Endodermal cell (in vitro differentiated cells): Measurements from ENCODE around the gene REC8. TPM values are rescaled to one million over a fixed set of nuclear protein-coding genes. Genes with fewer than 3 reads are reported as not detected.

Source experiments
- DNase-seq: peaks from one replicate; pipeline ENCODE4 v3.0.0-alpha.2; 2017
- H3K27ac ChIP-seq: 2 replicates; pipeline ENCODE4 v1.5.1; 2013; ENCODE audit warnings: mild to moderate bottlenecking, low read depth, low read length, moderate library complexity
- H3K27me3 ChIP-seq: 2 replicates; pipeline ENCODE4 v1.6.1; 2013; ENCODE audit warnings: mild to moderate bottlenecking, low read length, moderate library complexity; ENCODE audit not compliant: insufficient read depth, control insufficient read depth, poor library complexity, severe bottlenecking
- H3K36me3 ChIP-seq: 2 replicates; pipeline ENCODE4 v1.7.0; 2013; ENCODE audit warnings: mild to moderate bottlenecking, low read length, moderate library complexity; ENCODE audit not compliant: control insufficient read depth, insufficient read depth
- H3K4me1 ChIP-seq: one replicate; pipeline ENCODE4 v1.7.0; 2013; ENCODE audit warnings: low read length; ENCODE audit not compliant: control insufficient read depth, insufficient read depth
- H3K4me3 ChIP-seq: 2 replicates; pipeline ENCODE4 v1.5.1; 2013; ENCODE audit warnings: mild to moderate bottlenecking, low read length, moderate library complexity
- H3K9ac ChIP-seq: 2 replicates; pipeline ENCODE4 v1.6.1; 2013; ENCODE audit warnings: mild to moderate bottlenecking, low read length, moderate library complexity; ENCODE audit not compliant: poor library complexity, severe bottlenecking; ENCODE audit errors: extremely low read depth
- H3K9me3 ChIP-seq: 2 replicates; pipeline ENCODE4 v1.6.1; 2013; ENCODE audit warnings: mild to moderate bottlenecking, low read length, moderate library complexity; ENCODE audit not compliant: control insufficient read depth
- H3K27ac Mint-ChIP-seq: 2 replicates; pipeline ENCODE4 v1.8.0; 2020; ENCODE audit warnings: mixed read lengths
- H3K27me3 Mint-ChIP-seq: 2 replicates; pipeline ENCODE4 v1.8.0; 2021; ENCODE audit warnings: mild to moderate bottlenecking, mixed read lengths; ENCODE audit not compliant: insufficient read depth
- H3K36me3 Mint-ChIP-seq: 2 replicates; pipeline ENCODE4 v1.8.0; 2020; ENCODE audit warnings: low read depth, mixed read lengths
- H3K4me1 Mint-ChIP-seq: 2 replicates; pipeline ENCODE4 v1.8.0; 2020; ENCODE audit warnings: mixed read lengths
- H3K4me3 Mint-ChIP-seq: 2 replicates; pipeline ENCODE4 v1.8.0; 2020; ENCODE audit warnings: mild to moderate bottlenecking, moderate library complexity, mixed read lengths
- H3K9me3 Mint-ChIP-seq: 2 replicates; pipeline ENCODE4 v1.8.0; 2020; ENCODE audit warnings: mild to moderate bottlenecking, mixed read lengths
- WGBS, 2 experiments: methylation state at CpG; one replicate each; pipeline versions ENCODE4 v1.1.5 to v1.1.7; 2013; ENCODE audit warnings: missing lambda C conversion rate in 2 of 2, mixed read lengths in 1 of 2; ENCODE audit not compliant: insufficient coverage in 1 of 2, insufficient read length in 1 of 2; 5-methylcytosine and 5-hydroxymethylcytosine counted together
- total RNA-seq, 2 donors: library from RNA; stranded (reverse); fragmentation: NEBNext Ultra II Directional in 1 of 2; extraction: Animal tissue kit (Norgen Biotek cat#: 25700) in 1 of 2; gene quantifications; 2 replicates in 1 of 2; 3 replicates in 1 of 2; pipeline ENCODE4 v1.2.1, GENCODE V29; 2021
- TF ChIP-seq, protein P1 (sequence below): fragments of 200-600 bp; sonication (generic); conservative IDR thresholded peaks from 2 replicates; pipeline ENCODE4 v1.5.0; 2021; ENCODE audit warnings: antibody characterized with exemption, mild to moderate bottlenecking

REC8 gene
- total RNA-seq, 2 donors from 2014 or later: 60.3 to 98.3 TPM

DNA sequence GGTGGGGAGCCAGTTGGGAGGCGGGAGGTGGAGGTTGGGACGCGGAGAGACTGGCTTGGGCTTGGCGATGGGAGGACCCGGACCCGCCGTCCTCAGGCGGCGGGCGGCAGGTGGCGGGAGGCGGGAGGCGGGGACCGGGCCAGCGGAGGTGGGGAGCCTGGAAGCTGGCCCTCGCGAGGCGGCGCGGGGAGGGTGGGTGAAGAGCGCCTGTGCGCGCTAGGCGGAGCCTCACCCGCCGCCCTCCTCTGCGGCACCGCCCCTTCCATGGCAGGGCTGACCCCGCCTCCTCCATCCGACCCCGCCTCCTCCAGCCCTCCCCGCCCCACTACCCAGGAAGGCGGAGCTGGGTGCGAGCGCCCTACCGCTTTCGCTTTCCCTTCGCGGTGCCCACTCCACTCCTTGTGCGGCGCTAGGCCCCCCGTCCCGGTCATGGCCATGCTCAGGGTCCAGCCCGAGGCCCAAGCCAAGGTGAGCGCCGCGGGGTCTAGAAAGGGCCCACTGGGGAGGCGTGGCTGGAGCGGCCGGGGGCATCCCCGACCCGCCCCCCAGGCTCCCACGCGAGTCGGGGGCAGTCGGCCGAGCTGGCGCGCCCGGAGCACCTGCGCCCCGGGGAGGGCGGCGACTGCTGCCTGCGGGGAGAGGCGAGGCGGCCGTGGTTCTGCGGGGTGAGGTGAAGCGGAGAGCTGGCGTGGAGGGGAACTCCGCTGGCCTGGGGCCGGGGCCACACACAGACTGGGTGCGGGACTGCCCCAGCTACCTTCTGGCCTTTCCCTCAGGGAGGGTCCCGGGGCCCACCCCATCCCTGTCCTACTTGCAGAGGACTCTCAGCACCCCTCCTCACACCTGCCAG is 35.8 kb upstream of the REC8 start, which contains the start of gene PSME1:
Gene PSME1 (plus strand): TSS at position 361 of the 850 bp plus-strand sequence. CDS start 69 bp downstream, at position 430.
- WGBS, 2 experiments: 3 to 5% methylated on average over 13 to 75 of the region's 75 CpGs
- Histone ChIP-seq H3K36me3 (peaks cover 23% of the 10 kb centered on the region), H3K9ac (peak within 1 kb of the TSS; percentile 25), H3K4me3 (peak within 1 kb of the TSS; percentile 82), H3K9me3 (no peaks in the 10 kb centered on the region), H3K27ac (no peak within 1 kb of the TSS), H3K4me1 (no peaks in the 10 kb centered on the region), H3K27me3 (no peaks in the 10 kb centered on the region)
- TF ChIP-seq, protein P1, sequence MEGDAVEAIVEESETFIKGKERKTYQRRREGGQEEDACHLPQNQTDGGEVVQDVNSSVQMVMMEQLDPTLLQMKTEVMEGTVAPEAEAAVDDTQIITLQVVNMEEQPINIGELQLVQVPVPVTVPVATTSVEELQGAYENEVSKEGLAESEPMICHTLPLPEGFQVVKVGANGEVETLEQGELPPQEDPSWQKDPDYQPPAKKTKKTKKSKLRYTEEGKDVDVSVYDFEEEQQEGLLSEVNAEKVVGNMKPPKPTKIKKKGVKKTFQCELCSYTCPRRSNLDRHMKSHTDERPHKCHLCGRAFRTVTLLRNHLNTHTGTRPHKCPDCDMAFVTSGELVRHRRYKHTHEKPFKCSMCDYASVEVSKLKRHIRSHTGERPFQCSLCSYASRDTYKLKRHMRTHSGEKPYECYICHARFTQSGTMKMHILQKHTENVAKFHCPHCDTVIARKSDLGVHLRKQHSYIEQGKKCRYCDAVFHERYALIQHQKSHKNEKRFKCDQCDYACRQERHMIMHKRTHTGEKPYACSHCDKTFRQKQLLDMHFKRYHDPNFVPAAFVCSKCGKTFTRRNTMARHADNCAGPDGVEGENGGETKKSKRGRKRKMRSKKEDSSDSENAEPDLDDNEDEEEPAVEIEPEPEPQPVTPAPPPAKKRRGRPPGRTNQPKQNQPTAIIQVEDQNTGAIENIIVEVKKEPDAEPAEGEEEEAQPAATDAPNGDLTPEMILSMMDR: no peak
- H3K4me3 Mint-ChIP-seq: peak within 1 kb of the TSS; percentile 71
- H3K27me3 Mint-ChIP-seq: no peaks in the 10 kb centered on the region
- DNase-seq: peak; percentile 96
- H3K36me3 Mint-ChIP-seq: peaks cover 20% of the 10 kb centered on the region
- H3K9me3 Mint-ChIP-seq: no peaks in the 10 kb centered on the region
- H3K27ac Mint-ChIP-seq: no peak within 1 kb of the TSS
- H3K4me1 Mint-ChIP-seq: peaks cover 20% of the 10 kb centered on the region

DNA sequence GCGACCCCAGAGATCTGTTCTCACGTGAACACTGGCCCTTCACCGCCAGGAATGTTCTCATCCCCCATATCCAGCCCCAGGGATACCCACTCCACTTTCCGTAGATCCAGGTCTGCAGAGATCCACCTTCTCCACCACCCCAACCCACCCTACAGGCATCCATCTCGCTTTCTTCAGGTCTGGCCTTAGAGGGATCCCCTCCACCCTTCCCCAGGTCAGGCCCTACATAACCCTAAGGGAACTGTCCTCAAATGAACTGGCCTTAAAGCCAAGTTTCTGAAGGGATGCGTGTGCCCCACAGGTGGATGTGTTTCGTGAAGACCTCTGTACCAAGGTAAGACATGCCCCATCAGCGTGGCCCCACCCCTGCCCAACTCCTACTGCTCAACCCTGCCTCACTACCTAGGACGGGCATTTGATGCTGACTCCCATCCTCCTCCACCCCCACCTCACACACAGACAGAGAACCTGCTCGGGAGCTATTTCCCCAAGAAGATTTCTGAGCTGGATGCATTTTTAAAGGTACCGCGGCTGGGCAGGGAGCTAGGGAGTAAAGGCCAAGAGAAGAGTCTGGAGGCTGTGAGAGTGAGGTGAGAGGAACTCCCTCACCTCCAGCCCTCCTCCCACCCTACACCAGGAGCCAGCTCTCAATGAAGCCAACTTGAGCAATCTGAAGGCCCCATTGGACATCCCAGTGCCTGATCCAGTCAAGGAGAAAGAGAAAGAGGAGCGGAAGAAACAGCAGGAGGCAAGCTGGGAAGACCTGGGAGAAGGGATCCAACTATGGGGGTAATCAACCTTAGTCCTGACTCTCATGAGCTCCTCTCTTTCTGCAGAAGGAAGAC is 35.0 kb upstream of the REC8 start:
- TF ChIP-seq, protein P1: no peak
- H3K9ac ChIP-seq: no peak overlapping the region
- DNase-seq: no peak
- no peaks in the 10 kb centered on the region for H3K9me3 Mint-ChIP-seq
- H3K9me3 ChIP-seq: no peaks in the 10 kb centered on the region
- H3K4me3 ChIP-seq: peak overlapping the region; percentile 79
- H3K27ac Mint-ChIP-seq: no peak overlapping the region
- peaks cover 20% of the 10 kb centered on the region for H3K4me1 Mint-ChIP-seq
- H3K36me3 Mint-ChIP-seq: peaks cover 20% of the 10 kb centered on the region
- no peaks in the 10 kb centered on the region for H3K4me1 ChIP-seq
- H3K4me3 Mint-ChIP-seq: peak overlapping the region; percentile 71
- H3K27me3 ChIP-seq: no peaks in the 10 kb centered on the region
- H3K27me3 Mint-ChIP-seq: no peaks in the 10 kb centered on the region
- H3K27ac ChIP-seq: no peak overlapping the region
- peaks cover 23% of the 10 kb centered on the region for H3K36me3 ChIP-seq
- WGBS, 2 experiments: 57 to 72% methylated on average over 10 to 12 of the region's 13 CpGs

DNA sequence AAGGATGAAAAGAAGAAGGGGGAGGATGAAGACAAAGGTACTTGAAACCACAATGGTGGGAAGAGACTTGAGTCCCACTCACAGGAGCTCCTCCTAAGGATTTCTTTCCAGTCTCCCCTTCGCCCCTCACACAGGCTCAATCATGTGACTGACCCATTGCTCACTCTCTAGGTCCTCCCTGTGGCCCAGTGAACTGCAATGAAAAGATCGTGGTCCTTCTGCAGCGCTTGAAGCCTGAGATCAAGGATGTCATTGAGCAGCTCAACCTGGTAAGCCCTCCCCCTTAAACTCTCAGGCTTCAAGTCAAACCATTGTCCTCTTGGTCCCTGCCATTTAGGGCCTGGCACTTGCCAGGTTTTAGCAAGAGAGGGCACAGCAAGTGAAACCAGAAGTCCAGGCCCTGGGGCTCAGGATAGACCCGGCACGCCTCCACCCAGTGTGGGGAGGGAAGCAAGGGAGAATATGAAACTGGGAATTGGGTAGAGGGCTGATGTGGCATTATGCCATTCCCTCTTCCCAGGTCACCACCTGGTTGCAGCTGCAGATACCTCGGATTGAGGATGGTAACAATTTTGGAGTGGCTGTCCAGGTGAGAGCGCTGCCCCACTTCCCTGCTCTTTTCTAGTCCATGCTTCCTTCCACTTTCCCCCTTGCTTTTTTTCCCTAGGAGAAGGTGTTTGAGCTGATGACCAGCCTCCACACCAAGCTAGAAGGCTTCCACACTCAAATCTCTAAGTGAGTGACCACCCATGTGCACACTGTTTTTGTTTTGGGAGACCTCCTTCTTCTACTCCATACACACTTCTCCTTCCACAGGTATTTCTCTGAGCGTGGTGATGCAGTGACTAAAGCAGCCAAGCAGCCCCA is 34.1 kb upstream of the REC8 start:
- peak overlapping the region; percentile 71 for H3K4me3 Mint-ChIP-seq
- peaks cover 20% of the 10 kb centered on the region for H3K36me3 Mint-ChIP-seq
- no peak overlapping the region for H3K27ac Mint-ChIP-seq
- Histone ChIP-seq H3K4me3 (peak overlapping the region; percentile 79), H3K27me3 (no peaks in the 10 kb centered on the region), H3K9ac (no peak overlapping the region), H3K4me1 (no peaks in the 10 kb centered on the region), H3K36me3 (peaks cover 23% of the 10 kb centered on the region), H3K9me3 (no peaks in the 10 kb centered on the region), H3K27ac (no peak overlapping the region)
- H3K4me1 Mint-ChIP-seq: peaks cover 20% of the 10 kb centered on the region
- WGBS, 2 experiments: 95 to 98% methylated on average over 5 to 8 of the region's 8 CpGs
- no peak for DNase-seq
- no peaks in the 10 kb centered on the region for H3K27me3 Mint-ChIP-seq
- H3K9me3 Mint-ChIP-seq: no peaks in the 10 kb centered on the region
- TF ChIP-seq, protein P1: no peak
